ENCODE measurements around the gene CALHM2.
A peak's percentile ranks its signal among the peaks of the same experiment; 100 is the strongest.
"Not testable (repeated sequence)": the region's sequence is repeated elsewhere in the genome, so short reads cannot be mapped to it uniquely, and the experiment has no call there.

The CALHM2 gene, protein sequence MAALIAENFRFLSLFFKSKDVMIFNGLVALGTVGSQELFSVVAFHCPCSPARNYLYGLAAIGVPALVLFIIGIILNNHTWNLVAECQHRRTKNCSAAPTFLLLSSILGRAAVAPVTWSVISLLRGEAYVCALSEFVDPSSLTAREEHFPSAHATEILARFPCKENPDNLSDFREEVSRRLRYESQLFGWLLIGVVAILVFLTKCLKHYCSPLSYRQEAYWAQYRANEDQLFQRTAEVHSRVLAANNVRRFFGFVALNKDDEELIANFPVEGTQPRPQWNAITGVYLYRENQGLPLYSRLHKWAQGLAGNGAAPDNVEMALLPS

DNA sequence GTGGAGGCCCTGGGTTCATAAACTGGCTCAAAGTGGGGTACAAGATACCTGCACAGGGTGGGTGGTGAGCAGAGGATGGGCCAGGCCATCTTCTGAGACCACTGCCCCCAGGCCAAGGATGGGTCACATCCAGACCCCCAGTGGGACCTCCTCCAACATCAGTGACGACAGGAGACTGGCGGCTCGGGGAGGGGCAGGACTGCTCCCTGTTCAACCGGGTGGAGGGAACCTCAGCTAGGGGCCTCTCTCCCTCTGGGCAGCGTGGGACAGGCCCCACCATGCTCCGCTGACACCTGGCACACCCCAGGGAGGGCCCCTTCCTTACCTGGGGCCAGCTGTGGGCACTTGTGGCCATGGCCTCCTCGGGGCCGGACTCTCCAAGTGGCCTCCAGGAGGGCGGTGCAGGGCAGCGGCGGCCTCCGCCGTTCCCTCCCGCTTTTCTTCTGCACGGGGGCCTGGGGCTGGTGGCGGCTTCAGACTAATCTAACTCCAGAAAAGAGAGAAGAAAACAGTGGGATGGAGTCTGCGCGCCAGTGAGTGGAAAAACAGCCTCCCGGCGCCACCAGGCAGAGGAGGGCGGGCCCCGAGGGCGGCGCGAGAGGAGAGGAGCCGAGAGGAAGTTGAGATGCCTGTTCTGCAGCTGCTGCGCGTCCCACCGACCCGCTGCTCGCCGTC is at the start of gene CALHM2:
CALHM2 (minus strand) TSS at position 540 of the 675 bp plus-strand sequence. CDS start 2,429 bp downstream, outside the sequence.
- DNase-seq (ENCODE audit: low read depth in 2 of 2) = peak; percentile 13 to 24

DNA sequence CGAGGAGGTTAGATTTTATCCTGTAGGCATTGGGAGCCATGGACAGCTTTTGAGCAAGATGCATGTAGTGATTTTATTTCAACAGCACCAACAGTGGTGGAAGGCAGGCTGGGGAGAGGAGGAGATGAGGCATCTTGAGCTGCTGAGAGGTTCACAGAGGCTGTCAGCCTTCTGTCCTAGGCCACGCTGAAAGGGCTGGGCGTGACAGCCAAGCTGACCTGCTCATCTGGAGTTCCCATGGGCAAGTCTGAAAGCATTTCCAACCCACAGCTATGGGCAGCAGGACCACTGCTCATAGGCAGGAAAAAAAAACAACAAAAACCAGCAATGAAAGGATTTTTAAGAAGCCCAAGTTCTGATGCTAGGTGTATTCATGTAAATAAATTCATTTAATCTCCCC is 49.0 kb upstream of the CALHM2 start:
- DNase-seq (ENCODE audit: low read depth in 2 of 2) = no peak

DNA sequence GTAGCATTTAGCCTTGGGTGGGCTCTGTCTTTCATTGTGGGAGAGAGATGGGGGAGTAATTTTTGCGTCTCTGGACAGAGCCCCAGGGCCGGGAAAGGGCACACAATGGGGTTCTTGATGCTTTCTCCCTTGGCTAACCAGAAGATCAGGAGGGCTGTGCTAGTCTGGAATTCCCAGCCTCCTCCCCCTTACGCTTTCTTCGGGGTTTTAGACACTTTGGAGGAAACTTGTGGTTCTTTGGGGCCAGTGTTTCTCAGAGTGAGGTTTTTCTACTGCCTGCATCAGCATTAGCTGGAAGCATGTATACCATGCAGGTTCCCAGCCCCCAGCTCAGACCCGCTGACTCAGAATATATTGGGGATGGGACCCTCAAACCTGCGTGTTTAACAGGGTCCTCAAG is 48.3 kb upstream of the CALHM2 start:
- DNase-seq (ENCODE audit: low read depth in 2 of 2) = no peak

DNA sequence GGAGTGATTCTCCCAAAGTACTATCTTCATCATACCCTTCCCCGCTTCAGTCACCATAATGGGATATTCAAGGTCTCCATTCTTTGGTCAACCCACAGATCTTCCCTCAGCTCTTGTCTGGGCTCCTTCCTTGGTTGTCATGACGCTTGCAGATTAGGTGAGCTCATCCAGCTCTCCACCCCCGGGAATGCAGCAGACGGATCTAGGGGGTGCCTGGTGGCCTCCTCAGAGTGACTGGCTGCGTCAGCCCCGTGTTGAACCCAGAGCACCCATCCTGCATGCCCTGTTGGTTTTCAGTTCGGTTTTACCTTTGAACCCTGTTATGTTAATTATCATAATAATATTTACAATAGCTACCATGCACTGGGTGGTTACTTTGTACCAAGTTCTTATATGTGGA is 47.7 kb upstream of the CALHM2 start:
- DNase-seq (ENCODE audit: low read depth in 2 of 2) = no peak

DNA sequence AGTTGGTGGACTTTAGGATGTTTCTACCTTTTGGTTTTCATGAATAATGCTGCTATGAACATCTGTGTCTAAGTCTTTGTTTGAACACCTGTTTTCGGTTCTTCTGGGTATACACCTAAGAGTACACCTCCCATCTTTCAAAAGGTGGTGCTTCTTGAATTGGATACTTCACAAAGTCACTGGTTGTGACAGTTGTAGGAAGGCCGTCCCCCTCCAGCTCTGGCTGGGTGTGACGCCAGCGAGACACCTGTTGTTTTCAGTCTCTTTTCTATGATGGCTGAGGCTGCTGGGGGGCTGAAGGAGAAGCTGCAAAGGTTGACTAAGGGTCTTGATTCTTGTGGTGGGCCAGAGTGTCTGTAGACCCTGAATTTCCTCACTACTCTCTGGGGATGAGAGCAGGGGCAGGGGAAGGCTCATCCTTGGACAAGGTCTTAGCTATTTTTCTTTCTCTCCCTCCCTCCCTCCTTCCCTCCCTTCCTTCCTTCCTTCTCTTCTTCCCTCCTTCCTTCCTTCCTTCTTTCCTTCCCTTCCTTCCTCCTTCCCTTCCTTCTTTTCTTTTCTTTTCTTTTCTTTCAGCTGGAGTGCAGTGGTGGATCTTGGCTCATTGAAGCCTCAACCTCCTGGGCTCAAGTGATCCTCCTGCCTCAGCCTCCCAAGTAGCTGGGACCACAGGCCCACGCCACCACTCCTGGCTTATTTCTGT is 46.9 kb upstream of the CALHM2 start:
- DNase-seq (ENCODE audit: low read depth in 2 of 2) = no peak

DNA sequence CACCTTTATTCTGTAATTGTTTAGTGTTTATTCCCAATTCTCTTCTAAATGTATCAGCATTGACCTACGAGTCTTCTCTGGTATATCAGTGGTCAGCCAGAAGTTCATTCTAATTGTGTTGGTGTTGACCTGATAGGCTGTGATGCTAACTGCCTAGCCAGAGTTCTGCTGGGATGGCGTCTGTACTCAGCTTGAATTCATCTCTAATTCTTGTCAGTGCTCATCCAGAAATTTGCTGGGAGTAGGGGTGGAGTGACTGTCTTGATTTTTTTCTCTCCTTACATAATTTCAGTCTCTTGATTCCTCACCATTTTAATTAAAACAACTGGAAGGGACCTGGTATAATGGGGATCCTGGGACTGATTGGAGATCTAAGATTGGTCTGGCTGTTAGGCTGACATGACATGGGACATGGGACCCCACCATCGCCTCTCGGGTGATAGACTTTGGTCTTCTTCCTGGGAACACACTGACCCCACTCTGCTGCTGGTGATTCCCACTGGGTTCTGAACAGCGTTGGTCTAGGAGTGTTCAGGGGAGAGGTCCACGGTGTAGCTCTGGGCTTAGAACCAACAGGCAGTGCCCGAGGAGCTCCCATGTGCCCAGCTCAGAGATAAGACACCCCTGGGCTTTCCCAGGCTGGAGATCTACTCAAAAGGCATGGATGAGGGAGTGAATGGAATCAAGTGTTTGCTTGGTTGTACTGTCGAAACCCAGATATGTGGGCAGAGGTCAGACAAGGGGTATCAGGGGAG is 45.2 kb upstream of the CALHM2 start:
- no peak for DNase-seq (ENCODE audit: low read depth in 2 of 2)

DNA sequence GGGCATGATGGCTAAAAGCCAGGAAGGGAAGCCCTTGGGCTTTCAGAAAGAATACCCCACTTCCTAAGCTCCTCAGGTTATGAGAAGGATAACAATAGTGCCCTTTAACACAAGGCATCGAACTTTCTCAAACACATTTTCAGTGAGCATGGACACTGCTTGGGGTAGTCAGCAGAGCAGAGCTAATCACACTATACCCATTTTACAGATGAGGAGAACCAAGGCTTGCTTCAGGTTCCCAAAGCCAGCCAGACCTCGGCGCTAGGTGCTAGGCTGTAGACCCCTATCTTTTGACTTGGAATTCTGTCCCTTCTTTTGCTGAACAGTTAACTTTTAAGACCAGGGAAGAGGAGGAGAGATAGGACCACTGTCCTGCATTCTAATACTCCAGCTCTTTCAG is 43.2 kb upstream of the CALHM2 start:
- DNase-seq (ENCODE audit: low read depth in 2 of 2) = no peak

DNA sequence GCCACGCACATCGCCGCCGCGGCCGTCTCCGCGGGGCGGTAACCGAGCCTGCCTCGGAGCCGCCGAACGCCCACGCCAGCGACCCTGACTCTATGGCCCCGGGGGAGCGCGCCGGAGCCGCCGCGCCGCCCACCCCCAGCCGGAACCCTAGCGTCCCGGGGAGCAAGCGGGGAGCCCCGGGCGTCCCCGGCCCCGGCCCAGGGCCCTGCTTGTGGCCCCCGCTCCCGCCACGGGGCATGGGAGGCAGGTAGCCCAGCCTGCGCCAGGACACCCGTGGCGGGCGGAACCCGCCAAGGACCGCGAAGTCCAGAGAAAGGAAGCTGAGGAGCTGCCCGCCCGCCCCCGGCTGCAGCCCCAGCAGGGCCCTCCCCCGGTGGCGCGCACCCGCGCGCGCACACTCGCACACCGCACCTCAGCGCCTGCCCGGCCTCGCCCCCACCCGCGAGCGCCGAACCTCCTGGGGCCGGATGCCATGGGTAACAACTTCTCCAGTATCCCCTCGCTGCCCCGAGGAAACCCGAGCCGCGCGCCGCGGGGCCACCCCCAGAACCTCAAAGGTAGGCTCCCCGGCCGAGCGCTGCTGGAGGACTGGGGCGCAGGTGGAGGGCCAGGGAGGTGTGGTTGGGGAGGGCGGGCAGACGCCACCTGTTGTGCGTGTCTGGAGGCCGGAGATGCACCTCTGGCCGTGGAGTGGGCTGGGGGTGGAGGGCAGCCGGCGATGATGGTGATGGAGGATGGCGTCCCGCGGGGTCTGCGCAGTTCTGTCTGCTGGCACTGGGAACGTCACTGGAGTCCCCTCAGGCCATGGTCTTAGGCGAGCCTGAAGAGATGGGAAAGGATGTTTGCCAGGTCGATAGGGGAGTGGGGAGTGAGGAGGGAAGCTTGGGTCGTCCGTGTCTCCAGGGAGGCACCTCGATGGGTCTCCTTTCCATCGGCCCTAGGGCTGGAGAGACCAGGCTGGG is 42.0 kb upstream of the CALHM2 start:
- DNase-seq (ENCODE audit: low read depth in 2 of 2) = no peak

DNA sequence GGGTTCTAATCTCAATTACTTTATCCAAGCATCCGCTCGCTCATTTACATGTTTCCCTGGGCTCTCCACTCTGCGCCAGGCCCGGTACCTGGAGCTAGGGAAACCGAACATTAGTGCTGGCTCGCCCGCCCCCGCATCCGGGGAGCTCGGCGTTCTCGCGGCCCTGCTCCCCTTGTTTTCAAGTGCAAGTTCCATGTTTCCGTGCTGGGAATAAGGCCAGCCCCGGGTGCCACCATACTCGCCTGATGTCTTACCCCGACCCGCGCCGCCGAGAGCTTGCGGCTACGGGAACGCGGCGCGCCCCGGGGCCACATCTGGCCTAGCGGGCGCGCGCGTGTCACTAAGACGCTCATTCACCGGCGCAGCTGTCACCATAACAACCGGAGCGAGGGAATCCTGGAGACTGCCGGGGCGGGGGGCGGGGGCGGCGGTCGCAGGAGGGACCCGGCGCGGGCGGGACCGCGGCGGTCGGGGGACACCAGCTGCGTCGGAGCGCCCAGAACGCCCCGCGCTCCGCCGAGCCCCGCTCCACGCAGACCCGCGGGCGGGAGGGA is 41.3 kb upstream of the CALHM2 start, which contains the start of gene NEURL1:
NEURL1 (plus strand) TSS at position 344 of the 554 bp plus-strand sequence. CDS start 683 bp downstream, outside the sequence.
- no peak for DNase-seq (ENCODE audit: low read depth in 2 of 2)

DNA sequence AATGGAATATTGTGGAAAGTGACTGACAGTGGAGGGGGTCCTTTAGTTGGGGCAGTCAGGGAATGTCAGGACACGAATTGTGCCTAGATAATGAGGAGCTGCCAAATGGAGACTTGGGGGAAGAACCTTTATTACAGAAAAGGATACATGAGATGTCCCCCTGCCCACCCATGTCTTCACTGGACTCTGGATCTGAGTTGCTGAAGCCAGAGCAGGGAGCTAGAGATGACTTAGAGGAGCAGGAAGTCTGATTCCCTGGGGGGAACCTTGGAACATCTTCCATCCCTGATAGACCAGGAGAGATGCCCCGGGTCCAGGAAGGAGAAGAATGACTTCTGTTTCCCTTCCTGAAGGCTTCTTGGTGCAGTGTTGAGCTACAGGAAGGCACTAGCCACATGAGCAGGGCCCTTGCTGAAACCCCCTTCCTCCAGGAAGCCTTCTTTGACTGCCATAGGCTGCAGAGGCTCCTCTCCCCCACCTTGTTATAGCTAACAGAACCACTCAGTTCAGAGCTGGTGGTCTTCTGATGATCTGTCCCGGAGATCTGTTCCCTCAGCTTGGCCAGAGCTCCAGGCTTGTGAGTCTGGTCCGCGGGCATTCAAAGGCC is 40.6 kb upstream of the CALHM2 start:
- DNase-seq (ENCODE audit: low read depth in 2 of 2) = no peak

DNA sequence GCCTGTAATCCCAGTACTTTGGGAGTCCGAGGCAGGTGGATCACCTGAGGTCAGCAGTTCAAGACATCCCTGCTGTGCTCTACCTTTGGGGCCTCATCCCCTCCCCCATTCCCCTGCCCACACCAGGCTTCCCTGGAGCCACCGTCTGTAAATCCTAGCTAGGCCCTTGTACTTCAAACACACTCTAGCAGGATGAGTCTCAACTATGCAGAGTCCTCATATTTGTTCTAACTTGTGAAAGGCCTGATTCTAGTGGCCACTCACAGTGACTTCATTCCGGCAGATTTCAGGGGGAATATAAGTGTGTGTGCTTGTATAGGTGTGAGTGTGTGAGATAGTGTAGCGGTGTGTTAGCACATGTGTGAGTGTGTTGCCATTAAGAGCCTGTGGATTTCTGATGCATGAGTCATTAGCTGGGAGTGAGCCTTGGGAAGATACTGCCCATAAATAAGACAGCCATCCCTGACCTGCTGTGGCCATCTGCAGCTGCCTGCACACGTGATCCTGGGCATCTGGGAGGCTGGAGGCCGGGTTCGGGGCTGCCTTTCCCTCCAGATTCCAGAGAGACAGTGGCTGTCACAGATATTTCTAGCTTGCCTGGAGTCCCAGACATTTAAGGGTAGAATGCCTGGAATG is 39.7 kb upstream of the CALHM2 start:
- no peak for DNase-seq (ENCODE audit: low read depth in 2 of 2)

DNA sequence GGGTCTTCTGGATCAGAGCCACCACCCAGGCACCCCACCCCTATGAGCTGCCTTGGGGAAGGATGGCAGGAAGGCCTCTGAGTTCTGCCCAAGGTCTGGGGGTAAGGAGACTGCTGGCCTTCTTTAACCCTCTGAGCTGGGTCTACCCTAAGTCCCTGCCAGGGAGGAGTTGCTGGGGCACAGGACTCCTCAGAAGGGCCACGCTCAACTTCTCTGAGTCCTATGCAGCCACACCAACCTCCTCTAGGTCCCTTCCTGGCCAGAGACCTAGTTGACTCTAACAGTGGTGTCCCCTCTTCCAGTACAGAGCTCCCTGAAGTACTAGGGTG is 38.8 kb upstream of the CALHM2 start:
- no peak for DNase-seq (ENCODE audit: low read depth in 2 of 2)

DNA sequence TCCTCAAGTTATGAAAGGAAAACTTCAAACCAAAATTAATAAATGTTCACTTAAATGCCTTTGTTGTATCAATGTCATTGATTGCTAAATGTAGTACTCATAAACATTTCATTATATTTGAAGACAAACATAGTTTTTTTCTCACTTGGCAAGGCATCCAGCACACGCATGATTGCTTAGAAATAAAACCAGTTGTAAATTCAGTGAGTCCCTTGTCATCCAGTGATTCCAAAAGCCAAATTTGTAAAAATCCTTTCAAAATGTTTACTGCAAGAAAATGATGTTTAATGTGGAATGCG is 35.2 kb upstream of the CALHM2 start:
- DNase-seq (ENCODE audit: low read depth in 2 of 2) = no peak

DNA sequence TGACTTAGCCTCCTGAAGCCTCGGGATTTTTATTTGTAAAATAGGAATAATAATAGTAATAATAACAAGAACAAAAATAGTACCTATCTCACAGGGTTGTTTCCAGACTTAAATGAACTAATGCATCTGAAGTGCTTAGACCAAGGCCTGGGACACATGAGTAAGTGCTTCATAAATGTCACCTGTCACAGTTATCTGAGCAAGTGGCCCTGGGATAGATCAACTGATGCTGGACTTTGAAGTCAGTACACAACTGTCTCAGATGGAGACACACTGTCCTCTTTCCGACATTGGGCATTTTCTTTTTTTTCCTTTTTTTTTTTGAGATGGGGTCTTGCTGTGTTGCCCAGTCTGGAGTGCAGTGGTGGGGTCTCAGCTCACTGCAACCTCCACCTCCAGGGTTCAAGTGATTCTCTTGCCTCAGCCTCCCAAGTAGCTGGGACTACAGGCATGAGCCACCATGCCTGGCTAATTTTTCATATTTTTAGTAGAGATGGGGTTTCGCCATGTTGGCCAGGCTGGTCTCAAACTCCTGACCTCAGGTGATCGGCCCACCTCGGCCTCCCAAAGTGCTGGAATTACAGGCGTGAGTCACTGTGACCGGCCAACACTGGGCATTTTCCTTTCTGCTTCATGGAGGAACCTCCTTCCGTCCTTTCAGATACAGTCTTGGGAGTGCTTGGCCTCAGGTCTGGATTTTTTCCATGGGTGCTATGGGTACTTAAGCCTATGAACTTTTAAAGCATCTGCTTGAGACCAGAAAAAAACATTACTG is 34.7 kb upstream of the CALHM2 start:
- DNase-seq (ENCODE audit: low read depth in 2 of 2) = not testable (repeated sequence)

DNA sequence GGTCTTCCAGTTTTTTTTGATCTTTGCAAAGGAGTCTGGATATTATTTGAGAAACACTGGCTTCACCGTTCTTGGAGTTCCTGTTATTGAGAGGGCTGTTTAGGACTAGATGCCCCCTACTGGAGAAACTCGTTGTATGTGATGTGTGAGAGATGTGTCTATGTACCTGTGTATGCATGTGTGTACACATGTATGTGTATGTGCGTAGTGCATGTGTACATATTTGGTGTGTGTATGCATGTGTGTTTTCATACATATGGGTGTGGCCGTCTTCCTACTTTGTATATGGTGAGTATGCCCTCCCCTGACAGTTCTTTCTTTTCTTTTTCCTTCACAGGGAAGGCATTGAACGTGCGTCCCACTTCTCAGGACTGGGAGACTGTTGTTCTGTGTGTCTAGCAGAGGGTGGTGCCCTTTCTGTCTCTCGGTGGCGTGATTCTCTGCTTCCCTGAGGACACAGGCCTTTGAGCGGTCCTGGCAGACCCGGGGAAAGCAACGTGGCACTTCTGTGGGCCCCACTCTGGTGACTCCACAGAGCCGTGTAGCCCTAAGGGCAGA is 29.9 kb upstream of the CALHM2 start:
- DNase-seq (ENCODE audit: low read depth in 2 of 2) = no peak

DNA sequence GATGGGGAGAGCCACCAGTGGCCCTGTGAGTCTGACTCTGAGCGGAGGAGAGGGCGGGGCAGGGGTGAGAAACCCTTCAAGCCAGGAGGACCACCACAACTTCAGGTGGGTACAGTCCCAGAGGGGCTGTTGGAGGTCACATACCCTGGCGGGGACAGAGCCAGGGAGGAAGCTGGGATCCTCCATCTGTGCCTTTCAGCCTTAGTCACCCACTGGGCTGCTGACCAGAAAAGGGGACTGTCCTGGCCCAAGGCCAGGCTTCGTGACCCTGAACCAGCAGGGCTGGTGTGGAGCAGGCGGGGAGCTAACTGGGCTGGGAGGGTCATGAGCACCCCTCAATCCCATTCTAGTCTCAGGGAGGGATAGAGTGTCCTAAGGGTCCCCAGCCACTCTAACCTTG is 28.4 kb upstream of the CALHM2 start:
- no peak for DNase-seq (ENCODE audit: low read depth in 2 of 2)

DNA sequence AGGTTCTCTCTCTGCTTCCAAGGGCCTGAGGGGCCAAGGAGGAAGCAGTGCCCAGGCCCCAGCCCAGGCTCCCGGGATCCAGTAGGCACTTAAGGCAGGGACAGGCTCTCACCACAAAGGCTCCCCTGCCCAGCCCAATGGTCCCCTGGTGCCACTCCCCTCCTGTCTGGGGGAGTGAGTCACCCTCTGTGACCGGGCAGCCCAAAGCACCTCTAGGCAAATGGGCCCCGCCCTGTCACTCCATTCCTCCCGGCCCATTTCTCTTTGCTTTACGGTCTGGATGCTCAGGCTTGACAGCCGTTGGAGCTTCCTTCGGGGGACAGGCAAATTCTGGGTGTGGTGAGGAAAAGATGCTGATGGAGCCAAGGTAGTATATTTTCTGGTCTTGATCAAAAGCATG is 27.0 kb upstream of the CALHM2 start, which contains the start of gene CALHM3:
CALHM3 (minus strand) TSS at position 106 of the 400 bp plus-strand sequence. CDS start 208 bp downstream, outside the sequence.
- no peak for DNase-seq (ENCODE audit: low read depth in 2 of 2)

DNA sequence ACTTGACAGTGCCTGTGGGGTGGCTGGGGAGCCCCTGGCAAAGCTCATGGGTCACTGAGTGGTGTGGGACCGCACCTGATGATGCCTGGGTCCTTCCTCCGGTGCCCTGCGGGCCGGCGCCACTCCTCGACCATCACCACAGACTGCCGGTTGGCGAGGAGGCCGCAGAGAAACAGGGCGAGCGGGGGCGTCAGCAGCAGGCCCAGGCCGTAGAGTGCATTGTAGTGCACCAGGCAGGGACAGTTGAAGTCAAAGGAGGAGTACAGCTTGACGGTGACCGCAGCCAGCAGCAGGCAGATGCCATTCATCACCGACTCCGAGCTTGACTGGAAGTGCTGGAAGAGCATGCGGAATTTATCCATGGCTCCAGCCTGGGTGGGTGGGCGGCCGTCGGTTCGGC is 26.5 kb upstream of the CALHM2 start:
- DNase-seq (ENCODE audit: low read depth in 2 of 2) = no peak
